ENCODE measurements around the gene DUSP8.
"Not testable (repeated sequence)": the region's sequence is repeated elsewhere in the genome, so short reads cannot be mapped to it uniquely, and the experiment has no call there.

Gene DUSP8

DNA sequence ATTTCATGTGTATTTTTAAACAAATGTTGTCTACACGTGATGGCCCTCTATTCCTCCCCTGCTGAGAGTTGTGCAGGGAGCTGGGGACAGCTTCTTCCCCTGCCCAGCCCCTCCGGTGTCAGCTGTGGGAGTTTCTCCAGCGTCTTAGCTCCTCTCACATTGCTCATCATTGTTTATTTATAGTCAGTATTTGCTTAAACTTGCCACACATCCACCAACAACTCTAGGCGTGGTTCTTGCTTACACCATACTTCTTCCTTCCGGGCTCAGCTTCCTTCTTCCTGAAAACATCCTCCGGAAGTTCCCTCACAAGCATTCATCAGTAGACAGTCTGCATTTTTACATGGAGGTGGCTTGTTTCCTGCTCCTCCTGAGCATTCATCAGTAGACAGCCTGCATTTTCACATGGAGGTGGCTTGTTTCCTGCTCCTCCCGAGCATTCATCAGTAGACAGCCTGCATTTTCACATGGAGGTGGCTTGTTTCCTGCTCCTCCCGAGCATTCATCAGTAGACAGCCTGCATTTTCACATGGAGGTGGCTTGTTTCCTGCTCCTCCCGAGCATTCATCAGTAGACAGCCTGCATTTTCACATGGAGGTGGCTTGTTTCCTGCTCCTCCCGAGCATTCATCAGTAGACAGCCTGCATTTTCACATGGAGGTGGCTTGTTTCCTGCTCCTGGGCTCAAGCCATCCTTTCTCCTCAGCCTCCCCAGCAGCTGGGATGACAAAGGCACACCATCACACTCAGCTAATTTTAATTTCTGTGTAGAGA, 17.3 kb upstream of the DUSP8 start:
- DNase-seq (ENCODE audit: low read depth) = not testable (repeated sequence)

DNA sequence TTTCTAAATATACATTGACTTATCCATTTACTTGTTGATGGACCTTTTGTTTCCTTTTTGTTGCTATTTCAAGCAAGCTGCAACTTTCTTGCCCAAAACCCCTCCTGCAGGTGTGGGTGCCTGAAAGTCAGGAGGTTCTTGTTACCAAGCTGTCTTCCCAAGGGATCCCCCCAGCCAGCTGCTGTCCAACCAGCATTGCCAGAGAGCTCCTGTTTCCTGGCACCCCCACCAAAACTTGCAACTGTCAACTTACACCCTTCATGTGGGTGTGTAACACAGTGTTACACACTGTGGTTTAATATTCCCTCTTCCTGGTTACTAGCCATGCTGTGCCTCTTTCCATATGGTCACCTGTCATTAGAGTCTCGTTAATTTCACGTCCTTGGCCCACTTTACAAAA, 14.6 kb upstream of the DUSP8 start:
- no peak for DNase-seq (ENCODE audit: low read depth)

DNA sequence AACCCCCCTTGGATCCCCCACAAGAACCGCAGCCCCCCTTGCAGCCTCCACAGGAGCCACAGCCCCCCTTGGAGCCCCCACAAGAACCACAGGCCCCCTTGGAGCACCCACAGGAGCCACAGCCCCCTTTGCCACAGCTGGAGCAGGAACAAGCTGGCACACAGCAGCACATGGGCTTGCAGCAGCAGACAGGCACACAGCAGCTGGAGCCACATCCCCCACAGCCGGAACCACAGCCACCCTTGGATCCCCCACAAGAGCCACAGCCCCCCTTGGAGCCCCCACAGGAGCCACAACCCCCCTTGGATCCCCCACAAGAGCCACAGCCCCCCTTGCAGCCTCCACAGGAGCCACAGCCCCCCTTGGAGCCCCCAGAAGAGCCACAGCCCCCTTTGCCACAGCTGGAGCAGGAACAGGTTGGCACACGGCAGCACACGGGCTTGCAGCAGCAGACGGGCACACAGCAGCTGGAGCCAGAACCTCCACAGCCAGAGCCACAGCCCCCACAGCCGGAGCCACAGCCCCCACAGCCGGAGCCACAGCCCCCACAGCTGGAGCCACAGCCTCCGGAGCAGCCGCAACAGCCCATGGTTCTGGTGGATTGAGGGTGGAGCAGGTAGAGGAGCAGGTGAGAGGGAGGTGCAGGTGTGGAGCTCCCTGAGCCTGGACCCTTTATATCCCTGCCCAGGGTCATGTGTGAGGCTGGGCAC, 12.7 kb upstream of the DUSP8 start, which contains the start of gene KRTAP5-1:
Gene KRTAP5-1, minus strand, starts transcription at position 623 of the 710 bp plus-strand sequence. Its CDS starts 34 bp downstream, at position 589.
- not testable (repeated sequence) for DNase-seq (ENCODE audit: low read depth)

DNA sequence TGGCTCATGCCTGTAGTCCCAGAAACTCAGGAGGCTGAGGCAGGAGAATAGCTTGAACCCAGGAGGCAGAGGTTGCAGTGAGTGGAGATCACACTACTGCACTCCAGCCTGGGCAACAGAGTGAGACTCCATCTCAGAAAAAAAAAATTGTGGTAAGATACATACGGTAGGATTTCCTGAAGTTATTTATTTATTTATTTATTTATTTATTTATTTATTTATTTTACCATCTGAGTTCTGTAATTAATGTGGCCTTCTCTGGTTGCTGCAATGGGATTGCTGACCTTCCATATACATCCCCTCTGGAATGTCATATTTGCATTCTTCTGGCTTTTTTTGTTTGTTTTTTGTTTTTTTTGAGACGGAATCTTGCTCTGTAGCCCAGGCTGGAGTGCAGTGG, 10.8 kb upstream of the DUSP8 start:
- DNase-seq (ENCODE audit: low read depth) = not testable (repeated sequence)

DNA sequence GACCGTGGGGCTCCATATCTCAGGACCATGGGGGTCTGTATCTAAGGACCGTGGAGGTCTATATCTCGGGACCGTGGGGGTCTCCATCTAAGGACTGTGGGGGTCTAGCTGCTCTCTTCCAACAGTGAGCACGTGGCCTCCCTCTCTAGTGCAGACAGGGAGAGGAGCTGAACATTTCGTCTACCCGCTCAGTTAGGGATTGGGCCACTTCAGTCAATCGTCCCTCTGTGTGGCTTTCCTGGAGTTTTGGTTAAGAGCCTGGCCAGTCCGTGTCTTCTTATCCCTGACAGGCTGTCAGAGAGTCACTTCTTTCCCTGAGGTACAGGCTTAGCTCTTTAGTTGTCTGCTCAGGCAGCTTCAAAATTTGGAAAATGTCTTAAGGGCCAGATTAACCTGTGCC, 9.9 kb upstream of the DUSP8 start:
- no peak for DNase-seq (ENCODE audit: low read depth)

DNA sequence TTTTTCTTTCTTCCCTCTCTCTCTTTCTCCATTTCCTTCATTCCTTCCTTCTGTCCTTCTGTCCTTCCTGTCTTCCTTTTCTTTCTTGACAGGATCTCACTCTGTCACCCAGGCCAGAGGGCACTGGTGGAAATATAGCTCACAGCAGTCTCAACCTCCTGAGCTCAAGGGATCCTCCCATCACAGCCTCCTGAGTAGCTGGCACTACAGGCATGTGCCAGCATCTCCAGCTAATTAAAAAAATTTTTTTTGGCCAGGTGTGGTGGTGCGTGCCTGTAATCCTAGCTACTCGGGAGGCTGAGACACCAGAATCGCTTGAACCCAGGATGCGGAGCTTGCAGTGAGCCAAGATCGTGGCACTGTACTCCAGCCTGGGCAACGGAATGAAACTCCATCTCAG, 4.8 kb upstream of the DUSP8 start:
- DNase-seq (ENCODE audit: low read depth) = no peak

DNA sequence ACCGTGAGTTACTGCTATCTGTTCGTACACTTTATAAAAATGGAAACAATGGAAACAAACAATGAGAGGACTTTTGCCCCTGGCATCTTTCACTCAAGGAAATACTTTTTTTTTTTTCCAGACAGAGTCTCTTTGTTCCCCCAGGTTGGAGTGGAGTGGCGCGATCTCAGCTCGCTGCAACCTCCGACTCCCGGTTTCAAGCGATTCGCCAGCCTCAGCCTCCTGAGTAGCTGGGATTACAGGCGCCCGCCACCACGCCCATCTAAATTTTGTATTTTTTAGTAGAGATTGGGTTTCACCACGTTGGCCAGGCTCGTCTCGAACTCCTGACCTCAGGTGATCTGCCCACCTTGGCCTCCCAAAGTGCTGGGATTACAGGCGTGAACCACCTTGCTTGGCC, 3.7 kb upstream of the DUSP8 start:
- DNase-seq (ENCODE audit: low read depth) = not testable (repeated sequence)

DNA sequence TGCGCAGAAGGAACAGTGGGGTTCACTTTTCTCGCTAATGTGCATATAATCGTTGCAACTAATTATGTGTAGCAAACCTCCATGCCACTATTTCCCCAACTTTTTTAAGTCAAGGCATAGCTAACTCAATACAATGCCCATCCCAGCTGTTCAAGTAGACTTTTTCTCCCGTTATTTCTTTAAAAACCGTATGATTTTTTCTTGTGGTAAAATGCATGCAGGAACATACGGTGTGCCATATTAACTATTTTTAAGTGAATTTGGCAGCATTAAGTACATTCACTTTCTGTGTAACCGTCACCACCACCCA, 2.8 kb upstream of the DUSP8 start:
- DNase-seq (ENCODE audit: low read depth) = no peak

DNA sequence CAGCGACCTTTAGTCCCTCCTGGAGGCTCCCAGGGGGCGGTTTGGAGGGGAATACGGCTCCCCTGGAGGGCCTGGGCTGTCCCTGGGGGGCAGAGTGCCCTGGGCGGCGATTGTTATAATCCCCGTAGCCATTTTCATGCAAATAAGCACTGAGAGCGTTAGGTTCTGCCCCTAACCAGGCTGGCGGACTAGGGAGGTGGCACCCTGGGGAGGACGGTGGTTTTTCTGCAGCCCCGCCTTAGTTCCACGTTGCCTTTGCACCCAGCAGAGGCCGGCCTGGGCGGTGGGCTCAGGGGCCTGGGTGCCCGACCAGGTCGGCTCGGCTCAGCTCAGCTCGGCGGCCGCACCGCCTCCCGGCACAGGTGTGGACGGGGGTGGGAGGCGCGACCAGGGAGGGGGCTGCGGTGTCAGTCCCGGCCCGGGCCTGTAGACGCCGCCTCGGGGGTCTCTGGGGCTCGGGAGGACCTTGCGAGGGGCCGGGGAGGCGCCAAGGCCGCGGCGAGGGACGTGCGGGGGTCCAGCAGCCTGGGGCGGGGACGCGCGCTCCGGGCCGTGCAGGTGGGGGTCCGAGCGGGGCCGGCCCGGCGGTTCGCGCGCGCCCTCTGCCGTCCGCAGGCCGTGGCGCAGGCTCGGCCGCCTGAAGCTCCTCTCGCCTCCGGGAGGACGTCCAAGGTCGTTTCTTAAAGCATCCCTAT, 2.3 kb upstream of the DUSP8 start:
- no peak for DNase-seq (ENCODE audit: low read depth)

DNA sequence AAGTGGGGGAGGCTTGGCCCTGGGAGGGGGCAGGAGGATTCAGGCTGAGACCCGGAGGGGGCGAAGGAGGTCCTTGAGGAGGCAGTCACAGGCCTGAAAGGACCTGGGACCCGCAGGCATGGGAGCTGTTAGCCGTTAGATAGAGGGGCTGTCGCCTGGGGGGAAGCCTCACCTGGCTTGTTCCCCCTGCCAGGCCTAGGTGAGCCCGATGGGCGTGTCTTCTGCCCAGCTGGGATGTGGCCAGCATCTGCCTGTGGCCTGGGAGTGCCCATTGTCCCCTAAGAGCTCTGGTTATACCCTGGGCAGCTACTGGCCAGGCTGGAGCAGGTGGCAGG, 1.8 kb upstream of the DUSP8 start:
- no peak for DNase-seq (ENCODE audit: low read depth)

DNA sequence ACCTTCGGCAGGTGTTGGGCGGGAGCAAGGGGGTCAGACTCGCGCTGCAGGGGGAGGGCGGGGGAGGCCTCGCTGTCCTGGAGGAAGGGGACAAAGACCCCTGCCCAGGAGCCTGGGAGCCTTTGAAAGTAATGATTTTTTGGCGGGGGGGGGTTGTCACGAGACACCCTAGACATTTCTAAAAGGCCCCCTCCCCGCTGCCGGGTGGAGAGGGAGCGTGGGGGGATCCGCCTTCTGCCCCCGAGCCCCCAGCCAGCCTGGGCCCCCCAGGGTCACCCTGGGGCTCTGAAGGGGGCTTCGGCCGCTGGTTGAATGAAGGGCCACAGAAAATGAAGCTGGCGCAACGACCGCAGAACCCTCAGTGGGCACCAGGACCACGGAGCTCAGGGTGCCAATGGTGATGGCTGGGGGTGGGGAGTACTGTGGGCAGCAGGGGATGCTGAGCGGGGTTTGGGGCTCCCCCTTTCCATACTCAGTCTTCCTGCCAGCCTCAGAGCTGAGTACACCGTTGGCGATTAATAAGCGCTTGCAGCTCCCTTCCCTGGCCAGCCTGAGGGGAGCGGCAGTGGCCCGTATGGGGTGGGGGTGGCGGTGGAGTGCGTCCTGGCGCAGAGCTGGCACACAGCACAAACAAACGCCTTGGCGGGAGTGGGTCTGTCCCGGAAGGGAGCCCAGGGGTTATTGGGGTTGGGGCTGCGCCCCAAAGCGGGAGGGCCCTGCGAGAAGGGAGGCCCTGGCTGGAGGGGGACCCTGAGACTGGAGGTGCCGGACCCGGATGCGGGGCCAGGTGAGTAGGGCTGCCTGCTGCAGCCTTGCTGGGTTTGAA, 1.2 kb upstream of the DUSP8 start:
- no peak for DNase-seq (ENCODE audit: low read depth)

DNA sequence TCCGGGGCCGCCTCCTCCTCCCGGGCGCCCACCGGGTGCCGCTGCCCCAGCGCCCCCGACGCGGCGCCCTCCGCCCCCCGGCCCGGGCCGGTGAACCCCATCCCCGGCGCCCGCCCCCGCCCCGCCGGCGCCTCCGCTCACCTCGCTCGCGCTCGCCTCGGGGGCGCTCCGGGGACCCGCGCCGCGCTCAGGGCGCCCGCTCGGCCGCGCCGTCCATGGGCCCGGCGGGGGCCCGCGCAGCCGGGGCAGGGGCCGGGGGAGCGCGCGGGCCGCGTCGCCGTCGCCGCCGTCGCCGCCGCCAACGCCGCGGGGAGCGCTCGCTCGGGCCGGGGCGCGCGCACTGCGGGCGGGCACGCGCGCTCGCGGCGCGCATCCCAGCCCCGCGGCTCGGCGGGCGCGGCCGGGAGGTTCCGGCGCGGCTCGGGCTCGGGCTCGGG, 293 bp downstream of the DUSP8 start:
- DNase-seq (ENCODE audit: low read depth) = no peak

DNA sequence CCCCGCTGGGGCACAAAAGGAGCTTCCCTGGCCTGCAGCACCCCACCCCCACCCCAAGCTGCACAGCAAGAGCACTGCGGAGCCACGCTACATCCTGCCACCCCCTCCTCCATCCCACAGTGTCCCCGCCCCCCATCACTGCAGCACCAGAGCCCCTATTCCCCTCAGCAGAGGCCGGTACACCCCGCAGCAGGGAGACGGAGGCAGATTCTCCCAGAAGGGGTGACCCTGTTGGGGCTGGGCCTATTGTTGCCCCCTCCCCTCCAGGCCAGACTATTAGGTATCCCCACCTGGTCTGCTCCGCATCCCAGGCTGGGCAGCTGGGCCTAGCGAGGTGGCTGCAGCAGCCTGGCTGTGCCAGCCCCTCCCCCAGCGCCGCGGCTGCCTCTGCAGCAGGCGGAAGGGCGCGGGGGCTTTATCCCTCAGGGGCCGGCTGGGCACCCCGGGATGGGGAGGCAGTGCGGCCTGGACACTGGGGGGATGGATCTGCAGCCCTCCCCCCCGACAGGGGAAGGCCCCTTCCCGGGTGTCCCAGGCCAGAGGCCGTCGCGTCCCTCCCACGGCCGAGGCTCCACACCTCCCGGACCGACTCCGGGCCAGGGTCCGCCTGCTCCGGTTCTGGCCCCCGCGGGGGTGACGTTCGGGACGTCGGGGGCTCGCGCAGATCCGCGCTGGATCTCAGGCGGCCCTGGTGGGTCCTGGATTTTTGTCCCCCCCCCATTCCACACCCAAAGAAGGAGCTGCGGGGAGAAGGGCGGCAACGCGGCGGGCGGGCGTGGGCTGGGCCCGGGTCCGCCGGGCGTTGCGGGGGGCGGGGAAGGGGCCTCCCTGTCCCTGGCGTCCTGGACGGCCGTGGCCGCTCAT, 943 bp downstream of the DUSP8 start:
- no peak for DNase-seq (ENCODE audit: low read depth)

DNA sequence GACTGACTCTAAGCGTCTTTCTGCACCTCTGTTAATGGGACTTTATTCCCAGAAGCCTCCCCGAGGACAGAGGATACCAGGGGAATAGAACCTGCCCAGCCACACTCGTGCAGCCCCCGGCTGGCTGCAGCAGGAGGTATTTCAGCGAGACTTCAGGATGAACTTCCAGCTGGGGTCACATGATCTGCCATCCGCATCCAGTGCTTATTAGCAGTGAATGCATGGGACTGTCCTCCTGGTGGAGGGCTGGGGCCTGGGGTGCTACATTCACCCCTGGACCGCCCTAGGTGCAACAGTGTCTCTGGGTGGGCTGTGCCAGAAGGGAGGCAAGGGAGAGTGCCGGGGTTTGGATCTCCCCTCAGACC, 1.6 kb downstream of the DUSP8 start:
- no peak for DNase-seq (ENCODE audit: low read depth)

DNA sequence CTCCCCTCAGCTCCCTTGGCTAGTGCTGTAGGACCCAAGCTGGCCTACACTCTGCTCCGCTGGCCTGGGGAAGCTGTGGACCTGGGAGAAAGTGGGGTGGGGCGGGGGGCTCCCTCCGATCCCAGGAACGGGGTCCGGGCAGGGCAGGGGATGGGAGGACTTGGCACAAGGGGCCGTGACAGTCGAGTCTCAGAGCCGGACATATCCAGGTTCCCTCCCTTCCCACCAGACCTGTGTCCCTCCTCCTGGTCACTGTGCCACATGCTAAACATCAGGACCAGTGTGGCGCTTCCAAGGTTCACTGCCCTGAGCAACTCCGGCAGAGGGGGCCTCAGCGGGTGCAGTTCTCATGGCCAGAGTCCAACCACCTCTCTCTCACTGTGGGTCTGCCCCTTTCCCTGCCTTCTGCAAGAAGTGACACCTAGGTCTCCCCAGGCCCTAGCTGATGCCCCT, 2.0 kb downstream of the DUSP8 start:
- no peak for DNase-seq (ENCODE audit: low read depth)

DNA sequence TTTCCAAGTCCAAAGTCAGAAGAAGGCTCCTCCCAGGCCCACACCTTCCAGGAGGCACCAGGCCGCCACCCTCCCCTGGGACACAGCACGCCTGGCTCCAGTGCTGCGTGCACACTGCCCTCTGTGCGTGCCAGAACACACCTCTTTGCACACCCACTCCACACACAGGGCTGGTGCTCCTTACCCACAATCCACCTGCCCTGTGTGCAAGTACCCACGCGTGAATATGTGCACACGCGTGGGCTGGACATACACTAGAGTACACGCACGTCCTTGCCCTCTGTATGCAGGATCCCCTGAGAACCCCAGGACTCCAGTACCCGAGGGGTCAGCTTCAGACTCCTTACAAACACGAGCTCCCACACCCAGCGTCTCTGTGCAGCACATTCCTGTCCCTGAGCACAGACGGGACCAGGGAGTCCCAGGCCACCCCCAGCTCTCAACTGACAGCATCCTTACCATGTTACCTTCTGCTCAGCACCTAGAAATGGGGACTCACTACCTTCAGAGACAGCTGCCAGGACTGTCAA, 2.8 kb downstream of the DUSP8 start:
- DNase-seq (ENCODE audit: low read depth) = no peak

DNA sequence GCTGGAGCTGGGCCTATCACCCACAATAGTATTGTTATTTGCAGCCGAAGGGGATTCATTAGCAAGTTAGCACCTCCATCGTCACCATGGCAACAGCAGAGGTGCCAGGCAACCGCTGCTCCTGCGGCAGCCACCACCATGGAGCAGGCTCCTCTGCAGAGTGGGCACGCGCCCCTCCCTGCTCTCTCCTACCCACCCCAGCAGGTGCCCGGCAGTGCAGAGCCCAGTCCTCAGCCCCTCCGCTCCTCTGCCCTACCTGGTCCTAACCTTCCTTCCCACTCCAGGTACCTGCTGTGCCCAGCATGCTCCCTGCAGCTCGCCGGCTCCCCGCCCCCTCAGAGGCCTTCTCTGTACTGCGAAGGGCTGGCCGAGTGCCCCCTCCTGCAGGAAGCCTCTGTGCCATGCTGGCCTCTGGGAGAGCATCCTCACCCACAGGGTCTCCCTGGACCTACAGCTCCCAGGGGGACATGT, 3.6 kb downstream of the DUSP8 start:
- no peak for DNase-seq (ENCODE audit: low read depth)

DNA sequence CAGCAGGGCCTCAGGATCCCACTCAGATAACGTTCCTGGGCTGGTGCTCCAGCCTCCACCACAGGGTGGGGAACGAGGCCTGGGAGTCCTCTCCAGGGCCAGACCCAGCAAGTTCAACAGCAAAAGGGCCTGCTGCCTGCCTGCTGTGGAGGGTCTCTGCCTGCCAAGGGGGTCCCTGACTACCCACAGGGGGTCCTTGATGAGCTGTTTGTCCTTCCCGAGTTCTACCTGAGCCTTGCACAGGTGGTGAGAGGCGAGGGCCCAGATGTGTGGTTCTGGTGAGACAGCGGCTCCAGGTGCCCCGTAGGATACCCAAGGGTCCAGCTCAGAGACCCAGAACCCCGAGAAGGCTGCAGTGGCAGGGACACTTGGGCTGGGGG, 4.4 kb downstream of the DUSP8 start:
- DNase-seq (ENCODE audit: low read depth) = no peak

DNA sequence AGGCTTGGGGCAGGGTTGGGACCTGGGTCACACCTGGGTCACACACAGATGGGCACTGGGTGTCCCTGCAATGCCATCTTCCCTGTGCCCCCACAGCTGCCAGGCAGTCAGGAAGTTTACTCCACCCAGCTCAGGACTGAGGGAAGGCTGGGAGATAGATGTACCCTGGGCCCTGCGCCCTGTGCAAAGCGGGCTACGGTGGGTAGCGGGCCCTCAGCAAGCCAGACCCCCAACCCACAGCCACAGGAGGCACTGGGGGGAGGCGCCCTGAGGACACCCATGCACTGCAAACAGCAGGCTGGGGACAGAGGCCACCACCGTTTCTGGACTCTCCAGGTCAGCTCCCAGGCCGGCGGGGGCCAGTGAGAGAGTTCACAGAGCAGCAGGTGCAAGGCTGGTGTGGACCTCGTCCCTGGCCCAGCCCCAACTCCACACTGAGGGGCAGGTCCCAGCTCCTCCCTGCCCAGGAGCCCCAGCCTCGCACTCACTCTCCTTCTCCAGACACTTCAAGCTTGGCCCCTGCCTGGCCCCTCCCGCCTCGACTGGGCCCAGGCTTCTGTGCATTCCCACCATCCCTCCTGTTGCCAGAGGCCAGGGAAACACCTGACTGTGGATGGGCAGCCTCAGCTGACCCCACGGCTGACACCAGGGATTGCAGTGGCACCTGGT, 4.9 kb downstream of the DUSP8 start:
- no peak for DNase-seq (ENCODE audit: low read depth)

DNA sequence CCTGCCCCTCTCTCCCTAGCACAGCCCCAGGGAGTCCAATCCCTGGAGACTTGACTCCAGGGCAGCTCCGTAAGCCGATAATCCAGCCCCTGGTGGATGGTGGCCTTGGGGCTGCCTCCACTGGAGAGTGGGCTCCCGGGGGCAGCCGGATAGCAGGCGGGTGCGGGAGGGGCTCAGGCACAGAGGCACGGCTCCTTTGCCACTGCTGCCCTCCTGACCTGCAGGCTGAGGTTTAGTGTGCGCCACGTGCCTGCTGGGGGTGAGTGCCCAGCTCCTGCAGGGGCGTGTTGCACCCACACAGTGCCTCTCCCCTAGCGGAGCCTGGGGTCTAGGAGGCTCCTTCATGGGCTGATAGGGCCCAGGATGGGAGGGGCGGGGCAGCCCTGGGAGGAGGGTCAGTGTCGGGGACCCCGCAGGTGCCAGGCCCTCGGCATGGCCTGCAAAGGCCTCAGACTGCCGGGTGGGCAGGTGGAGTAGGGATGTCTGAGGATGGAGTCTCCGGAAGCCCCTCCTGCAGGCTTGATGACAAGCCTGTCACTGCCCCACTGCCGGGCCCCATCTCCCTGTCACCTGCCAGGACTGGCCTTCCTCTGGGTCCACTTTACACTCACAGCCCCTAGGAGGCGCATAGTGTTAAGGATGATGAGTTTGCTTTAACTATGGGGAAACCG, 5.6 kb downstream of the DUSP8 start:
- DNase-seq (ENCODE audit: low read depth) = no peak

Measured in stimulated activated CD8-positive, alpha-beta memory T cell treated with anti-CD3 and anti-CD28 coated beads, Interleukin-12 subunit alpha, Interleukin-12 subunit beta, amount 100 ng/mL, for 1 hour (primary cell).